ENCODE measurements around the gene PIAS1.
"Not testable (repeated sequence)": the region's sequence is repeated elsewhere in the genome, so short reads cannot be mapped to it uniquely, and the experiment has no call there.

PIAS1 gene

DNA sequence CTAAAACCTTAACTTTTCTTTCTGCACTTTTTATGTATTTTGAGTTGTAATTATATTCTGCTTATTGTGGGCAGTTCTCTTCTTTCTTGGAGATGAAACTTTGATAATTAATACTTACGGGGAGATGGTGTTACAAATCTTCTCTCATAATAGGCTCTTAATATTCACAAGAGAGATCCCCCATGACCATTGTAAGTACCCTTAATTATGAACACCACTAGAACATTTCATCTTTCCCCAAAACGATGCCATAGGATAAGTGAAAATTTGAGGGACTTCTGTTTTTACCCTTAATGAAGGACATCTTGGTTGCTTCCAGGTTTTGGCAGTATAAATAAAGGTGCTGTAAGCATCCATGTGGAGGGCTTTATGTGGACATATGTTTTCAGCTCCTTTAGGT lies 60.7 kb downstream of the PIAS1 start:
- DNase-seq (ENCODE audit: low read depth in 2 of 2), result no peak

DNA sequence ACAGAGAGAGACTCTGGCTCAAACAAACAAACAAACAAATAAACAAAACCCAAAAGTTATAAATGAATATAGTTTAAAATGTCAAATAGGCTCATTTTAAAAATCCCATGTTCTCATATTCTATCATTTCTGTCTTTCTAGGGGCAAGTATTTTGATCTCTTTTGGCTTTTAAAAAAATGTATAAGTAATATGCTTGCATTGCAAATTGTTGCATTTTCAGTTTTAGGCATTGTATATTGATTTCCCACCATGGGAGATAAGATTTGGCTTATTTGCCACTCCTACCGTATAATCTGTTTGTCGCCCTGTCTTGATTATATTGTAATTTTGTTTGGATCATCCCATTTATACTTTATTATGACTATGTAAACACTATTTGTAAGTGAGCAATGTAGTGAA lies 70.6 kb downstream of the PIAS1 start:
- DNase-seq (ENCODE audit: low read depth in 2 of 2), result no peak

- DNase-seq (ENCODE audit: low read depth in 2 of 2), result no peak
Measured at GRCh38 chr15:68126396-68126795, 72.3 kb downstream of the PIAS1 start.

GRCh38 chr15:68129072-68129471 lies 75.0 kb downstream of the PIAS1 start:
- no peak for DNase-seq (ENCODE audit: low read depth in 2 of 2)

- DNase-seq (ENCODE audit: low read depth in 2 of 2), result no peak
Measured at GRCh38 chr15:68130851-68131250, 76.7 kb downstream of the PIAS1 start.

GRCh38 chr15:68137096-68137495 lies 83.0 kb downstream of the PIAS1 start:
- DNase-seq (ENCODE audit: low read depth in 2 of 2), result no peak

DNA sequence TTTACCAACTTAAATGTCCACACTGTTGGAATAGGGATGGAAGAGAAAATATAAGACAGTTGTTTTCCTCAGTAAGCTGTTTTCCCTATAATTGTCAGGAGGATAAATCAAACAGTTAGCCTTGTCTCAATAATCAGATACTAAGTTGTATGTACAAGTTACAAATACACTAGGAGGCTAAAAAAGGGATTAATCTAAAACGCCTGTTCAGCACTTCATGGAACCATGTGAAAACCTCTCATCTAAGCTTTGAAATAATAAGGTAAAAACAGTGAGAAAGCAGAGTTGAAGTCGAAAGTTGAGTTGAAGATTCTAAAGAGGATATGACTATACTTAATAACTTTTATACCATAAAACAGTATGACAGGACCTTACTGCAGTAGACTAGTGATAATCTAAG lies 89.0 kb downstream of the PIAS1 start:
- DNase-seq (ENCODE audit: low read depth in 2 of 2), result no peak

DNA sequence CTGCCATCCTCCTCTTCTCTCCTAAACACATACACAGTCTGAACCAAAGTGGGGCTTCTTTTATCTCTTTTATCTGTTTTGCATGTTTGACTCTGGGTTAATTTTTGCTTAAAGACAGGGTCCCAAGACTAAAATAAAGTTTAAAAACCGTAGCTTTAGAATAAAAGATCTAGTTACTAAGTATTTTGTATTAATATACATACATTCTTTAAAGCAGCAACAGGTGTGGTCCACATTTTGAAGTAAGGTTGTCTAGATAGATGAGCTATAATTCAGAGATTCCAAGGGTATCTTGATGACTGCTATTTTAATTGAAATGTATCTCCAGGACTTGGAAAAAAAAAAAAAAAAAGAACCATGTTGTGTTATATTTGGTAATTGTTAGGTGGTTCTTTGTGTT lies 89.7 kb downstream of the PIAS1 start:
- no peak for DNase-seq (ENCODE audit: low read depth in 2 of 2)

- DNase-seq (ENCODE audit: low read depth in 2 of 2), result no peak
Measured at GRCh38 chr15:68145706-68146105, 91.6 kb downstream of the PIAS1 start.

GRCh38 chr15:68148039-68148438 lies 93.9 kb downstream of the PIAS1 start:
- DNase-seq (ENCODE audit: low read depth in 2 of 2), result no peak

- no peak for DNase-seq (ENCODE audit: low read depth in 2 of 2)
Measured at GRCh38 chr15:68149059-68149458, 94.9 kb downstream of the PIAS1 start.

- no peak for DNase-seq (ENCODE audit: low read depth in 2 of 2)
Measured at GRCh38 chr15:68150187-68150586, 96.1 kb downstream of the PIAS1 start.

- no peak for DNase-seq (ENCODE audit: low read depth in 2 of 2)
Measured at GRCh38 chr15:68151277-68151676, 97.2 kb downstream of the PIAS1 start.

DNA sequence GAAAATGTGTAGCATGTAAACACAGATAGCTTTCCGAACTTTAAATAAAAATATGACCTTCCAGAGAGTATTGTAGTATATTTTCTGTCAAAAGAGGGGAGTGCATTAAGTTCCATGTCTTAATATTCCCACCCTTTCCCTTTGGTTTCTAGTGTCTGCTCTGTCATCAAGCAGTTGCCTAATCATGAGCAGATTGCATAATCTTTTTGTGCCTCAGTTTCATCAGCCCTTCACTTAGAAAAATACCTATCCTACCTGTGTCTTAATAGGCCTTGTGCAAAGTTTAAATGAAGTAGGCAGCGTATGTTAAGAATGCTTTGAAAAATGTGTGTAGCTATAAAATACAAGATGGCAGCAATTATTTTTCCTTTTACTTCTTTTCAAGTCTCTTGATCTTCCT lies 98.2 kb downstream of the PIAS1 start:
- DNase-seq (ENCODE audit: low read depth in 2 of 2), result no peak

- DNase-seq (ENCODE audit: low read depth in 2 of 2), result no peak
Measured at GRCh38 chr15:68154923-68155559, 100.9 kb downstream of the PIAS1 start.

- DNase-seq (ENCODE audit: low read depth in 2 of 2), result no peak
Measured at GRCh38 chr15:68157074-68157473, 103.0 kb downstream of the PIAS1 start.

DNA sequence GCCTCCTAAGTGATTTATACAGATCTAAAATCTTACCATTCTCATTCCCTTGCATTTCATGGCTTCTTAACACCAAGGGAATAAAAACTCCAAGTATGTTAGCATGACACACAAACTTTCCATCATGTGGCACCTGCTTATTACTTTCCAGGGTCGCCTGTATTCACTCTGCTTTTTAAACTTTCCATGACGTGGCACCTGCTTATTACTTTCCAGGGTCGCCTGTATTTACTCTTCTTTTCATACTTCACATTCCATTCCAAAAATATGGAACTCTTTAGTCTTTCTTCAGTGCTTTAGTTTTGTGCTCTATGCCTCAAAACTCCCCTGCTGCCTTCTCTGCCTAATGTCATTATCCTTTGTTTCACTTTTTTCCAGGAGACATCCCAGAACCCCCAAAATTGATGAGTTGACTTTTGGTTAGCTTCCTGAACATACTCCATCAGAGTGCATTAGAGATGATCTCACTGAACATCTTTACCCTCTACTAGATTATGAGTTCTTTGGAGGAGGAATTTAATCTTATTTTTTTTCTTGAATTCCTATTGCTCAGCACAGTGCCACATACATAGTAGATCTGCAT lies 104.0 kb downstream of the PIAS1 start:
- no peak for DNase-seq (ENCODE audit: low read depth in 2 of 2)

DNA sequence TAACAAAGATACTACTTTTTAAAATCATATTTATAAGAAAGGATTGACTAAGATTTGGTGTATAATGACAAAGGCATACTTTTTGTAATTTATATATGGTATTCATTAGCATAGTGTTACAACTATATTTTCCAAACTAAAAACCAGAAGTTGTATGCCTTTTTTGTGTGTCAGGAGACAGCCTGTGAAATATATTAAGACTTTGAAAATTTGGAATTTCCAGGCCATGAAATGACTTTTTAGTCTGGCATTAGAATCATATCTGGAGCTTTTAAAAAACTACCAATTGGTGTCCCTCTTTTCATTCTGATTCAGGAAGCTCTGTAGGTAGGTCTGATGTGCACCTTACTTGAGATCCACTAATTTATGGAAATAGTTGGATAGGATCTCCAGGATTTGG lies 109.1 kb downstream of the PIAS1 start:
- no peak for DNase-seq (ENCODE audit: low read depth in 2 of 2)

GRCh38 chr15:68166847-68167246 lies 112.7 kb downstream of the PIAS1 start:
- no peak for DNase-seq (ENCODE audit: low read depth in 2 of 2)

GRCh38 chr15:68172037-68172436 lies 117.9 kb downstream of the PIAS1 start:
- not testable (repeated sequence) for DNase-seq (ENCODE audit: low read depth in 2 of 2)

GRCh38 chr15:68173119-68173518 lies 119.0 kb downstream of the PIAS1 start:
- no peak for DNase-seq (ENCODE audit: low read depth in 2 of 2)

- DNase-seq (ENCODE audit: low read depth in 2 of 2), result no peak
Measured at GRCh38 chr15:68175526-68175925, 121.4 kb downstream of the PIAS1 start.

GRCh38 chr15:68176601-68177000 lies 122.5 kb downstream of the PIAS1 start:
- no peak for DNase-seq (ENCODE audit: low read depth in 2 of 2)

GRCh38 chr15:68177742-68178141 lies 123.6 kb downstream of the PIAS1 start:
- DNase-seq (ENCODE audit: low read depth in 2 of 2), result no peak
